ENCODE data around the gene FAM107B. TPM values are rescaled to one million over a fixed set of nuclear protein-coding genes. Genes with fewer than 3 reads are reported as not detected.

FAM107B gene
- polyA plus RNA-seq, 3 donors = 108 to 120 (median 112) TPM

GRCh38 chr10:14563359-14563940 is 211.2 kb downstream of the FAM107B start:
- no peak for DNase-seq (ENCODE audit: low read depth in 3 of 3, low spot score in 2 of 3)

DNA sequence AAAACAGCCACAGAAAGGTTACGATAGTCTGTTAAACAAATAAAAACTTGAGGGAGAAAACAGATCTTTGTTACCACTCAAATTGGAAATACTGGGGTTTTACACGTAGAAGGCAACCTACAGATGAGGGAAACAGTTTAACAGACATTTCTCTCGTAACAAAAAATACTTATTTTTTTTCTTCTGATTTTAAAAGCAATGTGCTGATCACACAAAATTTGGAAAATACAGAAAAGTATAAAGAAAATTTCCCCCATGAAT is 211.7 kb downstream of the FAM107B start:
- no peak for DNase-seq (ENCODE audit: low read depth in 3 of 3, low spot score in 2 of 3)

DNA sequence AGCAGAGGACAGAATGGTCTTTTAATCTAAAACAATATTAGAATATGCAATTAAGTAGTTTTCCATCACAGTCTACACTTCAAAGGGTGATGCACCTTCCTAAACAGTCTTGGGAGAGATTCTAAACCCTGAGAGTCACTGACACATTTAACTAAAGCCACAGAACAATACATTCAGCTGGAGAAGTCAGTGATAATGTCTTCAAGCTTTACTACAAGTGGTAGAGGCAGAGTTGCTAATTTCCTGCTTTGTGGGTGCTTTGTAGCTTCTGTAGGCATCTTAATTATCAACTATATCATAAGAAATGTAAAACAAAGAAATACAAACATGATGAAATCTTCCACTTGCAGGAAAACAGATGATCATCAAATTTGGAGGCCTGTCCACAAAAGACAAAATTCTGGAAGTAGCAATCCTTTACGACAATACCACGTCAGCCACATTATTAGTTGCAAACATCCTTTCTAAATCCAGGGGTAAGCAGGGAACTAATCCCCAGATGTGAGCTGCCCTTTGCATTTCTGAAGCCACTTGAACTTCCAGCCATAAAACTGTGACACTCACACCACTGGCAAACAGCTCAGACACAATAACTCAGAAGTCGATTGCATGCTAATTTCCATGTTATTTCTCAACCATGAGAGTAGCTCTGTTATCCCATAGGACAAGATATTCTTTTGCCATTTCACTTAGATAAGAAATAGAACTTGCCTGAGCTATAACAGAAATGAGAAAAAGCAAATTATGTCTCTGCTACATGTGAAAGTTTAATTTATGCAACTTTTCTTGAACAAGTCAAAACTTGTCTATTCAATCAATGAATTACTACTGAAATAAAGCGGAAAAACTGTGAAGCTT is 212.2 kb downstream of the FAM107B start:
- no peak for DNase-seq (ENCODE audit: low read depth in 3 of 3, low spot score in 2 of 3)

DNA sequence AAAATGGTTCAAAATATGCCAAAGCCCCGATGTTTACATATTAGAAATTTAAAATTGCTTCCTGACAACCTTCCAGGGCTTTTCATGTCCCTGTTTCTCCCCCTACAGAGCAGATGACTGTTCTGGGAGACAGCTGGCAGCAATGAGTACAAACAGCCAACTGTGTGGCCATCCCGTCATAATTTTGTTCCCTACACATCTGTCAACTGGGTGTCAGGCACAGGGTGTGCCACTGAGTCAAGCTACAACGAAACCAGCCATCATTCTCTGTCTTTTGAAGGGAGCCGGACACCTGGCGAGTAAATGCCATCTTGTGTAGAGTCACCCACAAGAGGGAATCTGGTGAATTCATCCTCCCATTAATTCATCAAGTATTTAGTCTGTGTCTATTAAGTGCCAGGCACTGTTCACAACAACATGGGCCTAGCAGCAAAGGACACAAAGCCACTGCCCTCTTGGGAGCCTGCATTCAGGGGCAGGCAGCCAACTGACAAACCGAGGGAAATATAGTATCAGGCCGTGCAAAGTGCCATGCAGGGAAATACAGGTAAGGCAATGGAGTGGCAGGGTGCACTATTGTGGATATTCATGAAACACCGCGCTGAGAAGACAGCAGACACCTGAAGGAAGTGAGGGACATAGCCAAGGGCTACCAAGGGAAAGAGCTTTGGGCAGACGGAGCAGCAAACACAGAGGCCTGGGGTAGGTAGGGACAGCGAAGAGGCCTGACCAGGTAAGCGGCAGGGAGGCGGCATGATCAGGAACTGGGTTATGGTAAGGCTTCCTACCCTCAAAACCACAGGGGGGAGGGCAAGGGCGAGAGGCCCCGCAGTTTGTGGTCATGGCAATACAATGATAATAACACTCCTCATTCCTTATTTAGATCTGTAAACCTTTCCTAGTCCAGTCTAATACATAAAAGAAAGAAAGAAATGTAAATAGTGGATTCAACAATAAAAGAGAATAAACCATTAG is 213.6 kb downstream of the FAM107B start:
- no peak for DNase-seq (ENCODE audit: low read depth in 3 of 3, low spot score in 2 of 3)

DNA sequence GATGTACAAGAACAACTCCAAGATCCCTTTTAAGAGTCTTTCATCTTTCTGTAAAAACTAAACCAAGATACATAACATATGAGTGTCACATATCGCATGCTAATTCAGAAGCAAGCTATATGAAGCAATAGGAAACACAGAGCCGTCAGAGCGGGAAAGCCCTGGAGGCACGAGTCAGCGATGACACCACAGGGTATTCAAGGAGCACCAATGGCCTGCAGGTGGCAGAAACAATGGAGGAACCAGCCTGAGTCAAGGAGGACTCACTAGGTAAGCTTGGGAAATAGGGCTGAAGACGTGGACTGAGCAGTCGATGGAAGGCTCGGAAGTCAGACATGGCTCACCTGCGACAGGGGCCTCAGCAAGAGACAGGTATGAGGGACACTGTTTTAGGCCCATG is 214.4 kb downstream of the FAM107B start:
- DNase-seq (ENCODE audit: low read depth in 3 of 3, low spot score in 2 of 3) = no peak

DNA sequence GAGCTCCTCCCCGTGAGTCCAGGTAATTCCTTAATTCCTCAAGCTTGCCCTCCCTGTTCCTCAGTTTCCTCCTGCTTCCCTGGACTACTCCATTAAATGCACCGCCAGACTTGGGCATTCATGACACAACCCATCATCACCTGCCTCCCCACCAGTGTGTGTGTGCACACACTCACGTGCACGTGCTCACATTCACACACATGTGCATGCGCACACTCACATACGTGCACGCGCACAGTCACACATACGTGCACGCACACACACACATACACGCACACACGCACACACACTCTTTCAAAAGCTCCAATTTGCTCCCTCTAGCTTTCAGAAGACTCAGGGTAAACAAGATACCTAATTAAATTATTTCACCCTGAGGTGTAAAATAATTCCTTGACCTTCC is 216.7 kb downstream of the FAM107B start:
- no peak for DNase-seq (ENCODE audit: low read depth in 3 of 3, low spot score in 2 of 3)

DNA sequence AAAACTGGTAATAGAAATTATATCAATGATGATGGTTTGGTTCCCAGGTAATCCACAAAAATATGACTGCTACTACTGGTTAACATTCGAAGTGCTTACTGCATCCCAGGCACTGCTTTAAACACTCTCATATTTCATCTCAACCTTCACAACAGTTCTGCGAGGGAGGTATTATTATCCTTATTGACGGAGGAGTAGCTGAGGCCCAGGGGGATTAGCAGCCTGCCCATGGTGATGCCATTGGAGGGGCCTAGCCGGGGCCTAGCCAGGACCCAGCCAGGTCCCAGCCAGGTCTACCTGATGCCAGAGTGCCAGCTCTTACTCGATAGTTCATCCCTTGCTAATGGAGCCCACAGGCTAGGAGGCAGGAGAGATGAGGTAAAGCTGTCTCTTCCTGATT is 217.1 kb downstream of the FAM107B start:
- DNase-seq (ENCODE audit: low read depth in 3 of 3, low spot score in 2 of 3) = no peak

- no peak for DNase-seq (ENCODE audit: low read depth in 3 of 3, low spot score in 2 of 3)
Measured at GRCh38 chr10:14556285-14556956, 218.3 kb downstream of the FAM107B start.

- DNase-seq (ENCODE audit: low read depth in 3 of 3, low spot score in 2 of 3) = no peak
Measured at GRCh38 chr10:14555807-14556206, 218.9 kb downstream of the FAM107B start.

DNA sequence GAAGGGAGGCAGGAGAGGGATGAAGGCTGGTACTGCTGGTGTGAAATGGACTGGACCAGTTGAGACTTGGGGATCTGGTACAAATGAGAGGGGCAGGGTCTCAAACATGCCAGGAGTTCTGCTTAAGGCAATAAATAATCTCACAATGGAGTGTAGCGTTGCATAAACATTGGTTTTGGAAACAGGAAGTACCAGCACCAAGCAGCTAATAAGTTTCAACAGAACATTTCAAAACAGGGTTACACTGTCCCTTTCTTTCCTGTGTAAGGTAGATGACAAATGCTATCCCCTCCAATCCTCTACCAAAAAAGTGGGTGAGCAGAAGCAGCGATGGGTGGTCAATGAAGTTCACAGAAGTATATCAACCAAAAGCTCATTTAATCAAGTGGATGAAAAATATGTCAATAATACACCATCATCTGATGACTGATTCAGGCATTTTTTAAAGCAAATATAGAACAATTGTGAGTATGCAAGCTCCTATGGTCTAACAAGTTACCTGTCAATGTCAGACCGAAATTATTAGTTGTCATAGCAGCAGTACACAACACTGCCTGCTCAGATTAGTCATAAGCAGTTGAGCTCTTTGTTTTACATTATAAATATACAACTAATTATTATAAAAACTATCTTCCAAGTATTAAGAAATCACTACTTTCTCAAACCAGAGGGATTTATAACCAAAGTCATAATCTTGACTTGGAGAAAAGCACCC is 220.0 kb downstream of the FAM107B start:
- no peak for DNase-seq (ENCODE audit: low read depth in 3 of 3, low spot score in 2 of 3)

- DNase-seq (ENCODE audit: low read depth in 3 of 3, low spot score in 2 of 3) = no peak
Measured at GRCh38 chr10:14554091-14554490, 220.6 kb downstream of the FAM107B start.

- no peak for DNase-seq (ENCODE audit: low read depth in 3 of 3, low spot score in 2 of 3)
Measured at GRCh38 chr10:14553448-14553847, 221.2 kb downstream of the FAM107B start.

DNA sequence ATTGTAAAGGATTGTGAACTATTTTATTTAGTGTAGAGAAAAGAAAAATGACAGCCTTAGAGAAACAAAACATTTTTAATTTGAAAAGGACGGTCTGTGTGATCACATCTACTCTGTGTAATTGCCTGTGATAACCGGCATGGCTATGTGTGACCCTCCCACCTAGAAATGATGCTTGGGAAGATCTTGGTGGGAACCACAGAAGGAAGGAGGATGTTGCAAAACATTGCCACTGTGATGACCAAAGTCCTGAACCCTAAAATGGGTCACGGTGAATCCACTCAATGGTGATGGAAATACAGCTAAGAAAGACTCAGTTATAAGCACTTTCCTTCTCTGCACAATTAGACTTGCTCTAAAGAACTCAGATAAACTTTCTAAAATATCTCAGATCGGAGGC is 222.7 kb downstream of the FAM107B start:
- no peak for DNase-seq (ENCODE audit: low read depth in 3 of 3, low spot score in 2 of 3)

DNA sequence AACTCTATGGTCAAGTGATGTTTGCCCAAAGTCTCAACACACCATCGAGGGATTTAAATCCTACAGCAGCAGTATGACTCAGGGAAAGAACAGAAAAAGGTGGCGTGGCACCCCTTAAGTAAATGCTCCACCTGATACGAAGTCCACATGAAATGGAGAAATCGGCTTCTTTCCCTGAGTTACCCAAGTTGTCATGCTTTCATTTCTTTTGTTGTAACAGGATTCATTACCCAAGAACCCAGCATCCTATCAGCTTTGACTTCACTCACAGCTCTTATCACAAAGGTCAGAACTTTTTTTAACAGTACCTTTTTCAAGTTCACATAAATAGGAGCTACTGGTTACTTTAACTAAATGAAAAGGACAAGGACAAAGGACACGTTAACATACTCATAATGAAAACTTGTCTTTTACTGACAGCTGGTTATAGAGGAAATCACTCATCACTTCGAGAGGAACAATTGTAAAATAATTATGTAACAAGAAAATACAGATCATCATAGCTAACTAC is 224.2 kb downstream of the FAM107B start:
- DNase-seq (ENCODE audit: low read depth in 3 of 3, low spot score in 2 of 3) = no peak

- DNase-seq (ENCODE audit: low read depth in 3 of 3, low spot score in 2 of 3) = no peak
Measured at GRCh38 chr10:14549496-14549895, 225.2 kb downstream of the FAM107B start.

- DNase-seq (ENCODE audit: low read depth in 3 of 3, low spot score in 2 of 3) = no peak
Measured at GRCh38 chr10:14548970-14549369, 225.7 kb downstream of the FAM107B start.

GRCh38 chr10:14548474-14548873 is 226.2 kb downstream of the FAM107B start:
- no peak for DNase-seq (ENCODE audit: low read depth in 3 of 3, low spot score in 2 of 3)

- DNase-seq (ENCODE audit: low read depth in 3 of 3, low spot score in 2 of 3) = no peak
Measured at GRCh38 chr10:14547816-14548215, 226.9 kb downstream of the FAM107B start.

DNA sequence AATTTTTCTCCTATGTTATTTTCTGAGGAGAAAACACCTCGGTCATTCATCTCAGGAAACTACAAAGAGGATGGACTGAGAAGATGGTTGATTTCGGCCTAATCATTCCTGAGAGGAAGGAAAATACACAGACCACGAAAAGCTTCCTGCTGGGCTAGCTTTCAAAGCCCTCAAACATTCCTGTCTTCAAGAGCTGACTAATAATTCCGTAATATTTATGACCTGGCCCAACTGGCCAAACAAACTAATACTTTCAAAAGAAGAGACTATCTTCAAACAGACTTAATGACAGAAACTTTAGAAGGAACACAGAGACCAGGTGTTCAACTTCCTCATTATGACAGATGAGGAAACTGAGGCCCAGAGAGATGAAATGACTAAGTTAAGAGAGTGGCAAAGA is 228.9 kb downstream of the FAM107B start:
- DNase-seq (ENCODE audit: low read depth in 3 of 3, low spot score in 2 of 3) = no peak

DNA sequence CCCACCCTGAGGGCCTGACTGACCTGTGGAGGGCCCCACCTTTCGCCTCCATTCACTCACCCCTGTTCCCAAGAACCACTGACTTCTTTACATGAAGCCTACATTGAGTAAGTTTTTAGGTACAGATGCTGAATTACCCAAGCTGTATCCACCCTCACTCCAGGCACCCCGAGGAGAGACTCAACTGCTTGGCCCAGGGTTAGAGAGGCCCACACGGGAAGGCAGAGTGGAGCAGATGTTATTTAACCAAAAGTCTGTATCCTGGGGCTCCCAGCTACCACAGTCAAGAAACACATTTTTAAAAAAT is 230.8 kb downstream of the FAM107B start:
- no peak for DNase-seq (ENCODE audit: low read depth in 3 of 3, low spot score in 2 of 3)

All from right renal cortex interstitium (tissue), 3 donors.